DND-41 (cell line): Measurements from ENCODE around the gene GIPC1.

ENCODE experiments used
- ATAC-seq: fragments of 200-7000 bp; cut with Tn5 transposase; 3 replicates; pipeline ENCODE4 v1.9.1; 2021; ENCODE audit warnings: low read depth; ENCODE audit not compliant: insufficient read depth
- DNase-seq: peaks from one replicate; pipeline ENCODE4 v3.0.0-alpha.2; 2020
- H2AFZ ChIP-seq: 2 replicates; pipeline ENCODE4 v1.6.0; 2012; ENCODE audit warnings: low read depth, low read length
- H3K27ac ChIP-seq: 2 replicates; pipeline ENCODE4 v1.5.1; 2012; ENCODE audit warnings: low read length, inconsistent platforms
- H3K27me3 ChIP-seq: fragments of 200-600 bp; sonication (generic); 2 replicates; pipeline ENCODE4 v1.6.0; 2012; ENCODE audit warnings: low read length, mild to moderate bottlenecking, inconsistent platforms; ENCODE audit not compliant: insufficient read depth, poor library complexity
- H3K36me3 ChIP-seq: 2 replicates; pipeline ENCODE4 v1.5.1; 2012; ENCODE audit warnings: low read length, inconsistent platforms; ENCODE audit not compliant: insufficient read depth
- H3K4me1 ChIP-seq: 2 replicates; pipeline ENCODE4 v1.5.1; 2012; ENCODE audit warnings: mild to moderate bottlenecking, low read length; ENCODE audit not compliant: insufficient read depth
- H3K4me2 ChIP-seq: 2 replicates; pipeline ENCODE4 v1.6.0; 2012; ENCODE audit warnings: mild to moderate bottlenecking, moderate library complexity, low read length, inconsistent platforms; ENCODE audit not compliant: insufficient read depth
- H3K4me3 ChIP-seq, 2 experiments: fragments of 200-600 bp in 1 of 2; shearing (Covaris generic) in 1 of 2; 2 replicates each; pipeline ENCODE4 v1.5.1; 2012 to 2016; ENCODE audit warnings: inconsistent platforms in 2 of 2, low read length in 2 of 2, mild to moderate bottlenecking in 2 of 2, low read depth in 1 of 2, moderate library complexity in 1 of 2
- H3K79me2 ChIP-seq: 2 replicates; pipeline ENCODE4 v1.6.0; 2012; ENCODE audit warnings: low read length, inconsistent platforms; ENCODE audit not compliant: insufficient read depth
- H3K9ac ChIP-seq: 2 replicates; pipeline ENCODE4 v1.6.0; 2012; ENCODE audit warnings: low read depth, mild to moderate bottlenecking, inconsistent platforms, low read length, moderate library complexity
- H3K9me3 ChIP-seq: 2 replicates; pipeline ENCODE4 v1.5.1; 2012; ENCODE audit warnings: low read length, moderate library complexity, mild to moderate bottlenecking, inconsistent platforms; ENCODE audit not compliant: insufficient read depth, severe bottlenecking
- H4K20me1 ChIP-seq: 2 replicates; pipeline ENCODE4 v1.6.0; 2012; ENCODE audit warnings: low read length; ENCODE audit not compliant: insufficient read depth
- EZH2 ChIP-seq: IDR thresholded peaks from 3 replicates; pipeline ENCODE4 v1.6.1; 2012; ENCODE audit warnings: borderline replicate concordance, low read depth, mild to moderate bottlenecking, moderate library complexity, low read length, inconsistent platforms; ENCODE audit not compliant: severe bottlenecking
- TF ChIP-seq, protein P1 (sequence below): IDR thresholded peaks from 2 replicates; pipeline ENCODE4 v1.5.1; 2012; ENCODE audit warnings: borderline replicate concordance, low read length, moderate library complexity, mild to moderate bottlenecking; ENCODE audit not compliant: poor library complexity, severe bottlenecking; ENCODE audit errors: extremely low read depth

The GIPC1 gene

DNA sequence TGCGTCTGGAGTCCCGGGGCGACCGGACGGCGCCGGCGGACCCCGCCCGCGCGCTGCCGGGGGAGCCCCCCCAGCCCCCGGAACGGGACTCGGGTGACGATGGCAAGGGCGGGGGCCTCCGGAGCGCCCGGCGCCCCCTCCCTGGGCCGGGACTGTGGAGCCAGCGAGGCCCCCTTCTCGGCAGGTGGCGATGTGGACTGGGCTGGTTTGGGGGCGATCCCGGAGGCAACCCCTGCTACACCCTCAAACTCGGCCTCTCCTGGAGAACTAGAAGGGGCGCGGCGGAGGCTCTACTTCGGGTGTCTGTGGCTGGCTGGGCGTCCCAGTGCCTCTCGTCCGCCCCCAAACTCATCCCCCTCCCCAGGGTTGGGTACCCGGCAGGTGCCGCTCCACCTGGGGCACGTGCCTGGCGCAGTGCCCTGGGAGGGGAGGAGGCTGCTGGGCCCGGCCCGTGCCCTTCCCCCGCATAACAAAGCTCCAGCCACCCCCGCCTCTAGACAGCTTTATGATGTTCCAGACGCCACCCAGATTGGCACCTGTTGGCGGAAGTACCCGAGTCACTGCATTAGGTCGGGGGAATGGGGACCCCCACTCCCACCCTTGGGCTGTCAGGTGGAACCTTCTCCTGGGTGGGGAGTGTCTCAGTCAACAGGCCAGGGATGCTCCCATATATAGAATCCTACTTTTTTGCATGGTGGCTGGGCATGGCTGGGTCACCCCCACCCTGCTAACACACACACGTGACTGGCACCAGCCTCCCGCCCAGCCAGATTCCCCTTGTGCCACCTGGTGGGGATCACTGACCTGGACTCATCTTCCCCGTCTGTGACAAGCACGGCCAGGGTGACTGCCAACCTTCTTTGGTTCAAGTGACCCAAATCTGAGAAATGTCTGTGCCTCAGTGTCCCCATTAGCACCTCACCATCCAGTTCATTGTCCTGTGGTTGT lies 62.1 kb downstream of the GIPC1 start:
- Histone ChIP-seq H4K20me1 (peaks cover 10% of the 10 kb centered on the region), H3K4me2 (peak overlapping the region; percentile 76), H3K4me1 (peaks cover 36% of the 10 kb centered on the region), H3K27ac (peak overlapping the region; percentile 74), H3K9ac (peak overlapping the region; percentile 88), H3K4me3 (peak overlapping the region; percentile 69 to 84; a peak in 3 of 4 replicates), H2AFZ (peak overlapping the region; percentile 61), H3K9me3 (no peaks in the 10 kb centered on the region), H3K27me3 (no peaks in the 10 kb centered on the region), H3K36me3 (peaks cover 14% of the 10 kb centered on the region), H3K79me2 (peaks cover 64% of the 10 kb centered on the region)
- TF ChIP-seq, protein P1, sequence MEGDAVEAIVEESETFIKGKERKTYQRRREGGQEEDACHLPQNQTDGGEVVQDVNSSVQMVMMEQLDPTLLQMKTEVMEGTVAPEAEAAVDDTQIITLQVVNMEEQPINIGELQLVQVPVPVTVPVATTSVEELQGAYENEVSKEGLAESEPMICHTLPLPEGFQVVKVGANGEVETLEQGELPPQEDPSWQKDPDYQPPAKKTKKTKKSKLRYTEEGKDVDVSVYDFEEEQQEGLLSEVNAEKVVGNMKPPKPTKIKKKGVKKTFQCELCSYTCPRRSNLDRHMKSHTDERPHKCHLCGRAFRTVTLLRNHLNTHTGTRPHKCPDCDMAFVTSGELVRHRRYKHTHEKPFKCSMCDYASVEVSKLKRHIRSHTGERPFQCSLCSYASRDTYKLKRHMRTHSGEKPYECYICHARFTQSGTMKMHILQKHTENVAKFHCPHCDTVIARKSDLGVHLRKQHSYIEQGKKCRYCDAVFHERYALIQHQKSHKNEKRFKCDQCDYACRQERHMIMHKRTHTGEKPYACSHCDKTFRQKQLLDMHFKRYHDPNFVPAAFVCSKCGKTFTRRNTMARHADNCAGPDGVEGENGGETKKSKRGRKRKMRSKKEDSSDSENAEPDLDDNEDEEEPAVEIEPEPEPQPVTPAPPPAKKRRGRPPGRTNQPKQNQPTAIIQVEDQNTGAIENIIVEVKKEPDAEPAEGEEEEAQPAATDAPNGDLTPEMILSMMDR = no peak
- TF ChIP-seq EZH2 = no peak
- ATAC-seq (peak; percentile 43), DNase-seq (peak; percentile 48)

DNA sequence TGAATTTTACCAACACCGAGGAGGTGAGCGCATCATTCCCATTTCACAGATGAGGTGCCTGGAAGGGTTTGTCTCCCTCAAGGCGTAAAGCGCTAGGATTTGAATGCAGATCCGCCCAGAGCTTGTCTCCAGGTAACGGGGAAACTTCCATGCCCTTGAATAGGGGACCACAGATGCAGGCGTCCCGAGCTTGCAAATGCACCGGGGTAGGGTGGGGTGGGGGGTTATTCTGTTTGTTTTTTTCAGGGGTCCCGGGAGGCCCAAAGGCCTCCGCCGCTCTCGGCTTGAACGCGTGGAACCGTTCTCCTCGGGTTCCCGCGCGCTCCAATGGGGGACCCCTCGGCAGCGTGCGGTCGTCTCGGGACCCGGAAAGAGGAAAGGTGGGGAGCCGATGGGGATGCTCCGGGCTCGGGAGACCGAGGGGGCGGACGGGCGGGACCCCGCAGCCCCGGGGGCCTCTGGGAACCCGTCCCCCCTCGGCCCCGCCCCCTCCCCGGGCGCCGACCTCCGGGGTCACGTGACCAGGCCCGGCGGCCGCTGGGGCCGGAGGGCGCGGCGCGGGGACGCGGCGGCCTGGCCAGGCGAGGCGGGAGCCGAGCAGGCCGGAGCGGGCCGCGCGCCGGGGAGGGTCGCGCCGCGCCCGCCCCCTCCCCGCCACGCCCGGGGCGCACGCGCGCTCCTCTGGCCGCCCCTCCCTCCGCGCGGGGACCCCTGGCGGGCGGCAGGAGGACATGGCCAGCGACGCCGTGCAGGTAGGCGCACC lies 63.0 kb downstream of the GIPC1 start, which contains the start of gene PKN1:
Gene PKN1 (plus strand): TSS at position 516 of the 763 bp plus-strand sequence. CDS start 216 bp downstream, at position 732.
- DNase-seq (peak; percentile 71), ATAC-seq (peak; percentile 71)
- TF ChIP-seq, protein P1 = peak; percentile 7
- no peak for TF ChIP-seq EZH2
- no peaks in the 10 kb centered on the region for H3K27me3 ChIP-seq
- peaks cover 55% of the 10 kb centered on the region for H3K79me2 ChIP-seq
- peak within 1 kb of the TSS; percentile 74 for H3K27ac ChIP-seq
- peaks cover 10% of the 10 kb centered on the region for H4K20me1 ChIP-seq
- no peaks in the 10 kb centered on the region for H3K9me3 ChIP-seq
- peaks cover 14% of the 10 kb centered on the region for H3K36me3 ChIP-seq
- peaks cover 32% of the 10 kb centered on the region for H3K4me1 ChIP-seq
- peak within 1 kb of the TSS; percentile 88 for H3K9ac ChIP-seq
- peak within 1 kb of the TSS; percentile 69 to 84 for H3K4me3 ChIP-seq
- H2AFZ ChIP-seq = peak within 1 kb of the TSS; percentile 75
- peak within 1 kb of the TSS; percentile 76 for H3K4me2 ChIP-seq

DNA sequence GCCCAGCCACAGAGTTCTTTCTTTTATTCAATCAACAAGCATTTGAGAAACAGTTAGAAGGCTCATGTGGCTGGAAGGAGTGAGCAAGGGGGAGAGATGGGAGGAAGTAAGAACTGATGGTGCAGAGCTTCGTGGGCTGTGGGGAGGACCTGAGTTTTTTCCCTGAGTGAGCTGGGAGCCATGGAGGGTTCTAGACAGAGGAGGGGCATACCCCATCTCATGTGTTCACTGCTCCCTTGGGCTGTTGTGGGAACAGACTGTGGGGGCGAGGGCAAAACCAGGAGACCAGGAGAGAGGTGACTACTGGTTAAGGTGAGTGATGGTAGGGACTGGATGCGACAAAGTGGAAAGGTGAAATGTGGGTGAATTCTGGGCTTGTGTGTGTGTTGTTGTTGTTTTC lies 65.2 kb downstream of the GIPC1 start:
- H3K9ac ChIP-seq = no peak overlapping the region
- no peak overlapping the region for H3K4me3 ChIP-seq
- no peak for ATAC-seq
- no peaks in the 10 kb centered on the region for H3K27me3 ChIP-seq
- peaks cover 32% of the 10 kb centered on the region for H3K4me1 ChIP-seq
- H3K79me2 ChIP-seq = peaks cover 33% of the 10 kb centered on the region
- no peaks in the 10 kb centered on the region for H3K9me3 ChIP-seq
- peaks cover 7% of the 10 kb centered on the region for H3K36me3 ChIP-seq
- H4K20me1 ChIP-seq = peaks cover 10% of the 10 kb centered on the region
- H3K27ac ChIP-seq = no peak overlapping the region
- TF ChIP-seq, protein P1 = no peak
- TF ChIP-seq EZH2 = no peak
- DNase-seq = no peak
- H2AFZ ChIP-seq = no peak overlapping the region
- no peak overlapping the region for H3K4me2 ChIP-seq
